Panc1 (cell line): ENCODE measurements around the gene SKIC2. TPM values are rescaled to one million over a fixed set of nuclear protein-coding genes. Genes with fewer than 3 reads are reported as not detected.

Source experiments
- ATAC-seq: fragments of 200-7000 bp; cut with Tn5 transposase; 2 replicates; pipeline ENCODE4 v1.9.1; 2020; ENCODE audit warnings: mild to moderate bottlenecking, moderate library complexity
- BruUV-seq: library from RNA; stranded (reverse); fragments of 400-500 nt; replicated peaks from 2 replicates; lab custom pipeline; 2021; lab: Mats Ljungman, UMichigan
- CTCF ChIA-PET: fragments of 300-600 bp; sonication (Branson Sonifier 250); formaldehyde crosslinking; loops from one replicate; lab custom pipeline; 2022; ENCODE audit warnings: antibody characterized with exemption; lab: Charles Lee
- POLR2A ChIA-PET: fragments of 300-600 bp; sonication (Branson Sonifier 250); formaldehyde crosslinking; loops from one replicate; lab custom pipeline; 2022; ENCODE audit warnings: antibody characterized with exemption; lab: Charles Lee
- DNase-seq: peaks from one replicate; pipeline ENCODE4 v3.0.0-alpha.2; 2010; ENCODE audit warnings: low read depth, low spot score
- H3K27ac ChIP-seq: 2 replicates; pipeline ENCODE4 v1.5.1; 2011; ENCODE audit warnings: mild to moderate bottlenecking, low read length, inconsistent platforms
- H3K27me3 ChIP-seq: fragments of 200-500 bp; sonication (Bioruptor generic); 2 replicates; pipeline ENCODE4 v1.6.0; 2014; ENCODE audit warnings: low read length, inconsistent platforms; ENCODE audit not compliant: control insufficient read depth, insufficient read depth
- H3K36me3 ChIP-seq: fragments of 200-500 bp; sonication (Bioruptor generic); 2 replicates; pipeline ENCODE4 v1.5.1; 2014; ENCODE audit warnings: inconsistent platforms, mild to moderate bottlenecking, low read length, moderate library complexity; ENCODE audit not compliant: control insufficient read depth, insufficient read depth
- H3K4me1 ChIP-seq: 2 replicates; pipeline ENCODE4 v1.5.1; 2011; ENCODE audit warnings: inconsistent platforms, mild to moderate bottlenecking, low read length, moderate library complexity; ENCODE audit not compliant: control insufficient read depth, insufficient read depth
- H3K4me3 ChIP-seq, 2 experiments: 2 replicates each; pipeline ENCODE4 v1.5.1; 2011 to 2012; ENCODE audit warnings: low read depth in 2 of 2, low read length in 2 of 2, mild to moderate bottlenecking in 2 of 2, inconsistent platforms in 1 of 2, moderate library complexity in 1 of 2
- H3K9me3 ChIP-seq: fragments of 200-500 bp; sonication (Bioruptor generic); 2 replicates; pipeline ENCODE4 v1.5.1; 2014; ENCODE audit warnings: low read depth, mild to moderate bottlenecking, inconsistent platforms, low read length, moderate library complexity; ENCODE audit not compliant: control insufficient read depth, insufficient read depth
- CTCF ChIP-seq: fragments of 450-650 bp; IDR thresholded peaks from 2 replicates; pipeline ENCODE4 v1.5.1; 2017; ENCODE audit warnings: mild to moderate bottlenecking
- POLR2AphosphoS5 ChIP-seq: IDR thresholded peaks from 2 replicates; pipeline ENCODE4 v1.6.1; 2012; ENCODE audit warnings: mild to moderate bottlenecking, low read depth, low read length, moderate library complexity
- REST ChIP-seq, 2 experiments: IDR thresholded peaks; 2 replicates each; pipeline ENCODE4 v1.6.1; 2011 to 2012; ENCODE audit warnings: low read depth in 2 of 2, control low read depth in 1 of 2, low read length in 1 of 2, mild to moderate bottlenecking in 1 of 2, moderate library complexity in 1 of 2; ENCODE audit not compliant: insufficient read depth in 1 of 2
- SIN3A ChIP-seq: IDR thresholded peaks from 2 replicates; pipeline ENCODE4 v1.6.1; 2012; ENCODE audit warnings: low read depth, mild to moderate bottlenecking, low read length, moderate library complexity, borderline replicate concordance; ENCODE audit not compliant: insufficient read depth
- TCF7L2 ChIP-seq: IDR thresholded peaks from 2 replicates; pipeline ENCODE4 v1.6.1; 2011; ENCODE audit warnings: mild to moderate bottlenecking, low read depth, low read length, inconsistent platforms
- in situ Hi-C: cut with HindIII; loops from 2 replicates; pipeline ENCODE4 v1.10.0; 2016; ENCODE audit warnings: low sequenced_read_pairs, low pct_unique_long_range_greater_than_20kb
- intact Hi-C: fragments of 100-400 bp; cut with micrococcal nuclease; formaldehyde crosslinking; loops from one replicate; pipeline ENCODE4 v1.10.0; 2022; ENCODE audit not compliant: unreplicated experiment
- total RNA-seq: library from RNA; stranded (reverse); gene quantifications from one replicate; pipeline ENCODE4 v1.2.1, GENCODE V29; 2021; ENCODE audit not compliant: unreplicated experiment

The SKIC2 gene
- total RNA-seq, 1 experiment from 2014 or later: 121 TPM

GRCh38 chr6:31927863-31928671 is 30.9 kb upstream of the SKIC2 start:
- no TSS peak for BruUV-seq
- H3K27me3 ChIP-seq: no peaks in the 10 kb centered on the region
- no peak for DNase-seq
- no peak for TF ChIP-seq CTCF
- TF ChIP-seq TCF7L2: no peak
- no peak for TF ChIP-seq SIN3A
- TF ChIP-seq REST (IDR thresholded peaks at IDR 0.05; ENCODE audit: insufficient read depth in 1 of 2, low read depth in 2 of 2, low read length in 1 of 2): no peak
- no peak for TF ChIP-seq POLR2AphosphoS5
- intact Hi-C loops (no loop called here), in situ Hi-C loops (no loop called here)
- no peaks in the 10 kb centered on the region; the same call in 1 of the 2 replicates for H3K4me1 ChIP-seq
- H3K36me3 ChIP-seq: no peaks in the 10 kb centered on the region
- no peaks in the 10 kb centered on the region for H3K9me3 ChIP-seq
- CTCF ChIA-PET: no interaction called here
- POLR2A ChIA-PET: no interaction called here
- peak overlapping the region; percentile 29; the same call in 1 of the 2 replicates for H3K27ac ChIP-seq
- no peak overlapping the region for H3K4me3 ChIP-seq
- ATAC-seq: peak; percentile 22; the same call in 1 of the 2 replicates

- Histone ChIP-seq H3K9me3 (no peaks in the 10 kb centered on the region), H3K4me3 (no peak overlapping the region), H3K36me3 (no peaks in the 10 kb centered on the region), H3K27me3 (no peaks in the 10 kb centered on the region), H3K4me1 (no peaks in the 10 kb centered on the region; the same call in 1 of the 2 replicates), H3K27ac (no peak overlapping the region)
- CTCF ChIA-PET: no interaction called here
- in situ Hi-C loops: no loop called here
- TF ChIP-seq CTCF (no peak), REST (IDR thresholded peaks at IDR 0.05; ENCODE audit: insufficient read depth in 1 of 2, low read depth in 2 of 2, low read length in 1 of 2) (no peak), SIN3A (no peak), POLR2AphosphoS5 (no peak), TCF7L2 (no peak)
- DNase-seq: no peak
- POLR2A ChIA-PET: no interaction called here
- BruUV-seq: no TSS peak
- no peak for ATAC-seq
- intact Hi-C loops: no loop called here
Measured at GRCh38 chr6:31928672-31928939, 30.4 kb upstream of the SKIC2 start.
